ENCODE measurements around the gene TSPAN13.

DNA sequence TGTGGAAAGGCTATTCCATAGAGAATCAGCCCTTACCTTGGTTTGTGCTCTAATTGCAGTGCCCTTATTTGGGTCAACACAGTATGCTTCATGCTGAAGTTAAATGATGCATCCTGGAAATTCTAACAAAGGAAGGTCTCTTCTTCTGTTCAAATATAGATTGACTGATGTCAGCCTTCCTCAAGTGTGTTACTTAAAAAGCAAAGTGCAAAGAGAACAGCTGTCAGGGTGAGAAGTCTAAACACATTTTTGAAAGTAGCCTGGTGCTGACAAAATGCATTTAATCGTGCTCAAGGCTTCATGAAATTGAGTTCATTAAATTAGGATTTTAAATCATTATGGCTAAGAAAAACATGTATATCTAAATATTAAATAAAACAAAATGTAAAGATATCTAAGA is 31.8 kb downstream of the TSPAN13 start:
- TF ChIP-seq, protein P1, sequence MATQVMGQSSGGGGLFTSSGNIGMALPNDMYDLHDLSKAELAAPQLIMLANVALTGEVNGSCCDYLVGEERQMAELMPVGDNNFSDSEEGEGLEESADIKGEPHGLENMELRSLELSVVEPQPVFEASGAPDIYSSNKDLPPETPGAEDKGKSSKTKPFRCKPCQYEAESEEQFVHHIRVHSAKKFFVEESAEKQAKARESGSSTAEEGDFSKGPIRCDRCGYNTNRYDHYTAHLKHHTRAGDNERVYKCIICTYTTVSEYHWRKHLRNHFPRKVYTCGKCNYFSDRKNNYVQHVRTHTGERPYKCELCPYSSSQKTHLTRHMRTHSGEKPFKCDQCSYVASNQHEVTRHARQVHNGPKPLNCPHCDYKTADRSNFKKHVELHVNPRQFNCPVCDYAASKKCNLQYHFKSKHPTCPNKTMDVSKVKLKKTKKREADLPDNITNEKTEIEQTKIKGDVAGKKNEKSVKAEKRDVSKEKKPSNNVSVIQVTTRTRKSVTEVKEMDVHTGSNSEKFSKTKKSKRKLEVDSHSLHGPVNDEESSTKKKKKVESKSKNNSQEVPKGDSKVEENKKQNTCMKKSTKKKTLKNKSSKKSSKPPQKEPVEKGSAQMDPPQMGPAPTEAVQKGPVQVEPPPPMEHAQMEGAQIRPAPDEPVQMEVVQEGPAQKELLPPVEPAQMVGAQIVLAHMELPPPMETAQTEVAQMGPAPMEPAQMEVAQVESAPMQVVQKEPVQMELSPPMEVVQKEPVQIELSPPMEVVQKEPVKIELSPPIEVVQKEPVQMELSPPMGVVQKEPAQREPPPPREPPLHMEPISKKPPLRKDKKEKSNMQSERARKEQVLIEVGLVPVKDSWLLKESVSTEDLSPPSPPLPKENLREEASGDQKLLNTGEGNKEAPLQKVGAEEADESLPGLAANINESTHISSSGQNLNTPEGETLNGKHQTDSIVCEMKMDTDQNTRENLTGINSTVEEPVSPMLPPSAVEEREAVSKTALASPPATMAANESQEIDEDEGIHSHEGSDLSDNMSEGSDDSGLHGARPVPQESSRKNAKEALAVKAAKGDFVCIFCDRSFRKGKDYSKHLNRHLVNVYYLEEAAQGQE (IDR thresholded peaks at IDR 0.05; ENCODE audit: insufficient read depth in 1 of 2, low read depth in 2 of 2, low read length in 1 of 2), result no peak
- TF ChIP-seq, protein P2, sequence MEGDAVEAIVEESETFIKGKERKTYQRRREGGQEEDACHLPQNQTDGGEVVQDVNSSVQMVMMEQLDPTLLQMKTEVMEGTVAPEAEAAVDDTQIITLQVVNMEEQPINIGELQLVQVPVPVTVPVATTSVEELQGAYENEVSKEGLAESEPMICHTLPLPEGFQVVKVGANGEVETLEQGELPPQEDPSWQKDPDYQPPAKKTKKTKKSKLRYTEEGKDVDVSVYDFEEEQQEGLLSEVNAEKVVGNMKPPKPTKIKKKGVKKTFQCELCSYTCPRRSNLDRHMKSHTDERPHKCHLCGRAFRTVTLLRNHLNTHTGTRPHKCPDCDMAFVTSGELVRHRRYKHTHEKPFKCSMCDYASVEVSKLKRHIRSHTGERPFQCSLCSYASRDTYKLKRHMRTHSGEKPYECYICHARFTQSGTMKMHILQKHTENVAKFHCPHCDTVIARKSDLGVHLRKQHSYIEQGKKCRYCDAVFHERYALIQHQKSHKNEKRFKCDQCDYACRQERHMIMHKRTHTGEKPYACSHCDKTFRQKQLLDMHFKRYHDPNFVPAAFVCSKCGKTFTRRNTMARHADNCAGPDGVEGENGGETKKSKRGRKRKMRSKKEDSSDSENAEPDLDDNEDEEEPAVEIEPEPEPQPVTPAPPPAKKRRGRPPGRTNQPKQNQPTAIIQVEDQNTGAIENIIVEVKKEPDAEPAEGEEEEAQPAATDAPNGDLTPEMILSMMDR (IDR thresholded peaks at IDR 0.05), result no peak
- TF ChIP-seq SIN3A (IDR thresholded peaks at IDR 0.05; ENCODE audit: borderline replicate concordance, insufficient read depth, low read depth, low read length), result no peak
